Neural progenitor cell (in vitro differentiated cells): ENCODE results near the gene GART. TPM values are rescaled to one million over a fixed set of nuclear protein-coding genes. Genes with fewer than 3 reads are reported as not detected.

Source experiments
- DNase-seq: peaks from one replicate; pipeline ENCODE4 v3.0.0-alpha.2; 2016; ENCODE audit warnings: low spot score
- H2AFZ ChIP-seq: fragments of 200-600 bp; sonication (generic); replicated peaks from 2 replicates; pipeline ENCODE4 v1.6.1; 2016; ENCODE audit warnings: antibody characterized with exemption
- H3F3A ChIP-seq: fragments of 200-600 bp; sonication (generic); 2 replicates; pipeline ENCODE4 v1.6.1; 2016; ENCODE audit warnings: antibody characterized with exemption, low read depth
- H3K27ac ChIP-seq: fragments of 200-600 bp; sonication (generic); 2 replicates; pipeline ENCODE4 v1.5.1; 2016; ENCODE audit warnings: mild to moderate bottlenecking
- H3K27me3 ChIP-seq: fragments of 200-600 bp; sonication (generic); 2 replicates; pipeline ENCODE4 v1.6.1; 2016; ENCODE audit warnings: mild to moderate bottlenecking, moderate library complexity
- H3K36me3 ChIP-seq: fragments of 200-600 bp; sonication (generic); 2 replicates; pipeline ENCODE4 v1.5.1; 2016
- H3K4me1 ChIP-seq: fragments of 200-600 bp; sonication (generic); 2 replicates; pipeline ENCODE4 v1.6.1; 2016; ENCODE audit warnings: mixed run types
- H3K4me2 ChIP-seq: fragments of 200-600 bp; sonication (generic); 2 replicates; pipeline ENCODE4 v1.6.1; 2016
- H3K4me3 ChIP-seq: fragments of 200-600 bp; sonication (generic); 2 replicates; pipeline ENCODE4 v1.5.1; 2016
- H3K79me2 ChIP-seq: fragments of 200-600 bp; sonication (generic); 2 replicates; pipeline ENCODE4 v1.6.1; 2016; ENCODE audit warnings: low read depth
- H3K9ac ChIP-seq: fragments of 200-600 bp; sonication (generic); 2 replicates; pipeline ENCODE4 v1.6.1; 2016
- H3K9me3 ChIP-seq: fragments of 200-600 bp; sonication (generic); 2 replicates; pipeline ENCODE4 v1.5.1; 2016; ENCODE audit warnings: low read depth
- H4K20me1 ChIP-seq: fragments of 200-600 bp; sonication (generic); 2 replicates; pipeline ENCODE4 v1.6.1; 2016; ENCODE audit warnings: low read depth
- H3K27ac Mint-ChIP-seq: 3 replicates; pipeline ENCODE4 v1.8.0; 2021; ENCODE audit warnings: mixed read lengths
- H3K27me3 Mint-ChIP-seq: 2 replicates; pipeline ENCODE4 v1.8.0; 2022; ENCODE audit warnings: low read depth, mild to moderate bottlenecking, inconsistent platforms, moderate library complexity, mixed read lengths; ENCODE audit not compliant: insufficient read depth
- H3K36me3 Mint-ChIP-seq: 3 replicates; pipeline ENCODE4 v1.8.0; 2021; ENCODE audit warnings: mixed read lengths
- H3K4me1 Mint-ChIP-seq: 3 replicates; pipeline ENCODE4 v1.8.0; 2021; ENCODE audit warnings: mixed read lengths
- H3K4me3 Mint-ChIP-seq: 3 replicates; pipeline ENCODE4 v1.8.0; 2021; ENCODE audit warnings: mild to moderate bottlenecking, moderate library complexity, mixed read lengths
- H3K9me3 Mint-ChIP-seq: 3 replicates; pipeline ENCODE4 v1.8.0; 2020; ENCODE audit warnings: mixed read lengths
- EZH2 ChIP-seq: fragments of 200-600 bp; sonication (generic); IDR thresholded peaks from 2 replicates; pipeline ENCODE4 v1.6.1; 2017; ENCODE audit warnings: antibody characterized with exemption, mild to moderate bottlenecking, moderate library complexity
- EZH2phosphoT487 ChIP-seq: fragments of 200-600 bp; sonication (generic); IDR thresholded peaks from 2 replicates; pipeline ENCODE4 v1.6.1; 2017; ENCODE audit warnings: antibody characterized with exemption
- total RNA-seq: library from RNA; depleted of rRNA; stranded (reverse); fragments of >200 nt; gene quantifications from 2 replicates; pipeline ENCODE4 v1.2.3, GENCODE V29; 2015; ENCODE audit warnings: low replicate concordance
- TF ChIP-seq, protein P1 (sequence below): fragments of 200-600 bp; sonication (generic); IDR thresholded peaks from 2 replicates; pipeline ENCODE4 v1.5.1; 2017; ENCODE audit warnings: antibody characterized with exemption, mild to moderate bottlenecking

Gene GART
- total RNA-seq, 1 donor from 2014 or later: 129 TPM

DNA sequence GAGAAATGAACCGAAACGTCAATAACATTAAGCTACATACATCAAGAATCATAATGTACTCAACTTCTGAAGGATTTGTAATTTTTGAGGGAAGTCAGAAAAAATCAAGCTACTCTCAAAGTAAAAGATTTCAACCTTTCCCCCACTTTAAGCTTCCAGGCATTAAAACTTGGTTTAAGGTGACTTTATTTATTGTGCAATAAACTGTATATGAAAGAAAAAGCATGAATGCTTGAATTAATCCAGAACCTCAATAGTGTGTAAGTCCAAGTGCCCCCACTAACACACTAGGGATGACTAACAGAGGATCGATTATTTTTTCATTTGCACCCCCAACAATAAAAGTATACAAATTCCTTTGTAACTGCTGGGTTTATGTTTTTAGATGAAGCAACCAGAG is 10.9 kb downstream of the GART start:
- H3K79me2 ChIP-seq: peaks cover 2% of the 10 kb centered on the region
- no peak for DNase-seq
- H3K9me3 ChIP-seq: no peaks in the 10 kb centered on the region
- no peak overlapping the region for H2AFZ ChIP-seq
- H4K20me1 ChIP-seq: no peaks in the 10 kb centered on the region
- H3K4me1 ChIP-seq: no peaks in the 10 kb centered on the region
- no peak overlapping the region for H3K4me3 Mint-ChIP-seq
- no peak overlapping the region for H3K27ac ChIP-seq
- H3K4me2 ChIP-seq: no peak overlapping the region
- no peaks in the 10 kb centered on the region for H3K9me3 Mint-ChIP-seq
- peaks cover 31% of the 10 kb centered on the region for H3K36me3 Mint-ChIP-seq
- no peak overlapping the region for H3K27ac Mint-ChIP-seq
- H3K9ac ChIP-seq: no peak overlapping the region
- H3K4me1 Mint-ChIP-seq: no peaks in the 10 kb centered on the region
- no peaks in the 10 kb centered on the region for H3K27me3 Mint-ChIP-seq
- TF ChIP-seq EZH2 (no peak), EZH2phosphoT487 (no peak)
- TF ChIP-seq, protein P1, sequence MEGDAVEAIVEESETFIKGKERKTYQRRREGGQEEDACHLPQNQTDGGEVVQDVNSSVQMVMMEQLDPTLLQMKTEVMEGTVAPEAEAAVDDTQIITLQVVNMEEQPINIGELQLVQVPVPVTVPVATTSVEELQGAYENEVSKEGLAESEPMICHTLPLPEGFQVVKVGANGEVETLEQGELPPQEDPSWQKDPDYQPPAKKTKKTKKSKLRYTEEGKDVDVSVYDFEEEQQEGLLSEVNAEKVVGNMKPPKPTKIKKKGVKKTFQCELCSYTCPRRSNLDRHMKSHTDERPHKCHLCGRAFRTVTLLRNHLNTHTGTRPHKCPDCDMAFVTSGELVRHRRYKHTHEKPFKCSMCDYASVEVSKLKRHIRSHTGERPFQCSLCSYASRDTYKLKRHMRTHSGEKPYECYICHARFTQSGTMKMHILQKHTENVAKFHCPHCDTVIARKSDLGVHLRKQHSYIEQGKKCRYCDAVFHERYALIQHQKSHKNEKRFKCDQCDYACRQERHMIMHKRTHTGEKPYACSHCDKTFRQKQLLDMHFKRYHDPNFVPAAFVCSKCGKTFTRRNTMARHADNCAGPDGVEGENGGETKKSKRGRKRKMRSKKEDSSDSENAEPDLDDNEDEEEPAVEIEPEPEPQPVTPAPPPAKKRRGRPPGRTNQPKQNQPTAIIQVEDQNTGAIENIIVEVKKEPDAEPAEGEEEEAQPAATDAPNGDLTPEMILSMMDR: no peak
- peaks cover 12% of the 10 kb centered on the region for H3F3A ChIP-seq
- peaks cover 38% of the 10 kb centered on the region for H3K36me3 ChIP-seq
- no peak overlapping the region for H3K4me3 ChIP-seq
- no peaks in the 10 kb centered on the region for H3K27me3 ChIP-seq

DNA sequence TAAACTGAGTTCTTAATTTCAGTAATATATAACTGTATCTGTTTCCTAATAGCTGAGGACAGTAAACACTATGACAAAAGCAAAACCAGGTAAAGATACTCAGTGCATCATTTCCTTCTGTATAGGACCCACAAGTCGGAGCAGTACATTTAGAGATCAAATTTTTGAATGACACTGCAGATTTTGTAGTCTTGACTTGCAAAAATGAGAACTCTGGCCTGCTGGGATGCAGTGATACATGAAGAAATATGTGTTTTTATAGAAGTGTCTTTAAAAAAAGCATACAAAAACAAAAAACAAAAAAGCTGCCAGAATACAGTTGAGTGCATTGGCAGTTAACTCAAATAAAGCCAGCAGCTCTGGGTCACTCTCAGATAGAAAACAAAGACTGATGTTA is 19.0 kb downstream of the GART start:
- H3K4me3 ChIP-seq: no peak overlapping the region
- H3K27me3 ChIP-seq: no peaks in the 10 kb centered on the region
- H3K27ac ChIP-seq: no peak overlapping the region
- H4K20me1 ChIP-seq: no peaks in the 10 kb centered on the region
- H3K4me3 Mint-ChIP-seq: no peak overlapping the region
- peaks cover 11% of the 10 kb centered on the region for H3F3A ChIP-seq
- H3K79me2 ChIP-seq: no peaks in the 10 kb centered on the region
- H3K9me3 ChIP-seq: no peaks in the 10 kb centered on the region
- peaks cover 16% of the 10 kb centered on the region for H3K36me3 Mint-ChIP-seq
- no peaks in the 10 kb centered on the region for H3K4me1 Mint-ChIP-seq
- H3K27ac Mint-ChIP-seq: no peak overlapping the region
- peaks cover 14% of the 10 kb centered on the region for H3K36me3 ChIP-seq
- H2AFZ ChIP-seq: no peak overlapping the region
- H3K27me3 Mint-ChIP-seq: no peaks in the 10 kb centered on the region
- DNase-seq: no peak
- H3K4me2 ChIP-seq: no peak overlapping the region
- H3K9ac ChIP-seq: no peak overlapping the region
- H3K4me1 ChIP-seq: no peaks in the 10 kb centered on the region
- H3K9me3 Mint-ChIP-seq: no peaks in the 10 kb centered on the region
- no peak for TF ChIP-seq EZH2phosphoT487
- no peak for TF ChIP-seq EZH2
- TF ChIP-seq, protein P1: no peak

DNA sequence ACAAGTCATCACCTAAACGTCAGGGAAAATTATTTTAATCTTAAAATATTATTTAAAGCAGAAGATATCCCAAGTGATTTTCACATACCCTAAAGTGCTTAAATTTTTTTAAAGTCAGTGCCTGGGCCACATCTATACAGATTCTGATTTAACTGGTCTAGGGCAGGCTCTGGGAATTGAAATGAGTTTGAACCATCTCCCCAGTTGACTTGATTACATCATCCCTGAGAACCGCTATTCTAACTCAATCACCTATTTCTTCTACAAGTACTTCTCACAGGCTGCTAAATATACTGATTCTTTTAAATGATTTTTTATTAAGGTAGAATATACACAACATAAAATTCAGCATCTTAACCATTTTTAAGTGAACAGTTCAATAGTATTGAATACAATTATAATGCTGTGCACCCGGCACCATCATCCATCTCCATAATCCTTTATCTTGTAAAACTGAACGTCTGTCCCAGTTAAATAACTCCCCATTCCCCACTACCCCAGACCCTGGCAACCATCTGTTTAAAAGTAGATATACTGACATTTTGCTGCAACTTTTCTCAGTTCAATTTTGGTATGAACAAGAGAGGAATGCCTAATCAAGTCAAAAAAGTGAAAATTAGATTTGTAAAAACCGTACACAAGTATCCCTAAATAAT is 19.5 kb downstream of the GART start:
- TF ChIP-seq EZH2phosphoT487 (no peak), EZH2 (no peak)
- TF ChIP-seq, protein P1: no peak
- Histone ChIP-seq H3K27me3 (no peaks in the 10 kb centered on the region), H3K36me3 (peaks cover 14% of the 10 kb centered on the region), H3K4me1 (no peaks in the 10 kb centered on the region), H3K79me2 (no peaks in the 10 kb centered on the region), H3K4me3 (no peak overlapping the region), H3F3A (peaks cover 11% of the 10 kb centered on the region), H3K4me2 (no peak overlapping the region), H3K9me3 (no peaks in the 10 kb centered on the region), H2AFZ (no peak overlapping the region), H4K20me1 (no peaks in the 10 kb centered on the region), H3K9ac (no peak overlapping the region), H3K27ac (no peak overlapping the region)
- Mint-ChIP-seq H3K4me1 (no peaks in the 10 kb centered on the region), H3K9me3 (no peaks in the 10 kb centered on the region), H3K36me3 (peaks cover 15% of the 10 kb centered on the region), H3K4me3 (no peak overlapping the region), H3K27me3 (no peaks in the 10 kb centered on the region), H3K27ac (no peak overlapping the region)
- DNase-seq: no peak
